ENCODE measurements around the gene OBP2B. TPM values are rescaled to one million over a fixed set of nuclear protein-coding genes. Genes with fewer than 3 reads are reported as not detected.
"Not testable (repeated sequence)": the region's sequence is repeated elsewhere in the genome, so short reads cannot be mapped to it uniquely, and the experiment has no call there.

The OBP2B gene, protein sequence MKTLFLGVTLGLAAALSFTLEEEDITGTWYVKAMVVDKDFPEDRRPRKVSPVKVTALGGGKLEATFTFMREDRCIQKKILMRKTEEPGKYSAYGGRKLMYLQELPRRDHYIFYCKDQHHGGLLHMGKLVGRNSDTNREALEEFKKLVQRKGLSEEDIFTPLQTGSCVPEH
- not detected in 2 replicates for total RNA-seq
- polyA plus RNA-seq, result not detected in 2 replicates
- not detected in 2 replicates for polyA plus RNA-seq (2012)
- polyA minus RNA-seq (ENCODE audit: low replicate concordance), result not detected in 2 replicates

DNA sequence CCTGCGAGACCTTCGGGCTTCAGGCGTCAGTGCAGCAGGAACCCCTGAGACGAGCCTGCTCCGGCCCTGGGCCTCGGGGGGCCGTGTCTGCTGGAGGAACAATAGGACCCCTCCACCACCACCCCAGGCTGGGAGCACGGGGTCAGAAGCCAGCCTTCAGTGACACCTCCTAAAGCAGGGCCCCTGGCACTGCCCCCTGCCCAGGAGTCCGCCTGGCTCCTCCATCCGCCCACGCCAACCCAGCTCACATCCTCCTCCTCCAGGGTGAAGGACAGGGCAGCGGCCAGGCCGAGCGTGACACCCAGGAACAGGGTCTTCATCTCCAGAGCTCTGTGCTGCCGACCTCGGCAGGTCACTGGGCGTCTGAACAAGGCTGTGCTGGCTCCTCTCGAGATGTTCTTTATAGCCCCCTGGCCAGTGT lies at the start of gene OBP2B:
OBP2B (minus strand) TSS at position 371 of the 421 bp plus-strand sequence; CDS start at position 320, 51 bp downstream.
- not testable (repeated sequence) for H3K9ac ChIP-seq (ENCODE audit: insufficient read depth, low read length); H3K27me3 ChIP-seq (ENCODE audit: control insufficient read depth, insufficient read depth, low read length); H3K9me3 ChIP-seq (ENCODE audit: control insufficient read depth, insufficient read depth, low read depth, low read length); DNase-seq (ENCODE audit: low read depth in 2 of 2); H3K36me3 ChIP-seq (ENCODE audit: control insufficient read depth, insufficient read depth, low read length); H3K27ac ChIP-seq (ENCODE audit: insufficient read depth, low read length); H3K4me3 ChIP-seq (replicated peaks in 1 of 4; ENCODE audit: control extremely low read depth in 1 of 4, insufficient read depth in 1 of 4, low read depth in 3 of 4, low read length in 4 of 4); H3K4me1 ChIP-seq (ENCODE audit: control insufficient read depth, extremely low read depth, insufficient read depth, low read length); H3K4me2 ChIP-seq (ENCODE audit: extremely low read depth, insufficient read depth, low read length); H4K20me1 ChIP-seq (ENCODE audit: control insufficient read depth, extremely low read depth, insufficient read depth, low read length); H3K79me2 ChIP-seq (ENCODE audit: control insufficient read depth, insufficient read depth, low read length); H2AFZ ChIP-seq (ENCODE audit: low read length)

DNA sequence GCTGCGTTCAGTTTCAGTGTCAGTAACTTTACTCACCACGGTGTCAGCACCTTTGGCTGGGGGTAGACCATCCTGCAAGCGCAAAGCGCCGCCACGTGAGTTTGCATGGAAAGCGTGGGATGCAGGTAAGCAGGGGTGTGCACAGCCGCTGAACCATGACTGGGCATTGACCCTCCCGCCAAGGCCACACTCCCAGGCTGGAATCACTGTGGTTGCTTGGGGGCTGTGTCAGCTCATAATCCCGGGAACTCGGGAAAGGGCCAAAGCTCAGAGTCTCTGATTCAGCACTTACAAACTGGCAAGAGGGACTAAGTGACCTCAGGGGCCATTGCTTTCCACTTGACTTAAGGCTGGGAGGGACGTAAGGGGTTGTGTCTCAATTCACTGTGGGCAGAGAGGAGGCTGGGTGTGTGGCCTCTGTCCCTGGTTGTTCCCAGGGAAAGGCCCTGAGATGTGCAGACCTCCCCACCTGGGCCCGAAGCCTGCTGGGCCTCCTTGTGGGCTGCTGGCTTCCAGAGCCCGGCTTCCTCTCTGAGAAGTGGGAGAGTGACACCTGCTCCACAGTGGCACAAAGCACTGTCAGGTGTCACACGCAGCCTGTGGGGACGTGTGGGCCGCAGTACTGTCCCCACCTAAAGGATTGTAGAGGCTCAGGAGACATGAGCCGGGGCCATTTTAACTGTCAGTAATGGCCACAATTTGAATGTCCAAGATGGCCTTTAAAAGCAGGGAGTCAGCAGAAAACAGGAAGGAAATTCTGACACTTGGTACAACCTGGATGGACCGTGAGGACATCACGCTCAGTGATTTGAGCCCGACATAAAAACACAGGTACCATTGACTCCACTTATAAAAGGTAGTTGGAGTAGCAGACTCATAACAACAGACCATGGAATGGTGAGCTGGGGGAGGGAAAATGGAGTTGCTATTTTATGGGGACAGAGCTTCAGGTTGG lies 49.3 kb upstream of the OBP2B start:
- Histone ChIP-seq H3K79me2 (ENCODE audit: control insufficient read depth, insufficient read depth, low read length) (no peaks in the 10 kb centered on the region), H3K27me3 (ENCODE audit: control insufficient read depth, insufficient read depth, low read length) (no peaks in the 10 kb centered on the region), H4K20me1 (ENCODE audit: control insufficient read depth, extremely low read depth, insufficient read depth, low read length) (no peaks in the 10 kb centered on the region), H3K36me3 (ENCODE audit: control insufficient read depth, insufficient read depth, low read length) (no peaks in the 10 kb centered on the region), H3K9ac (ENCODE audit: insufficient read depth, low read length) (no peak overlapping the region), H3K4me1 (ENCODE audit: control insufficient read depth, extremely low read depth, insufficient read depth, low read length) (no peaks in the 10 kb centered on the region), H3K4me2 (ENCODE audit: extremely low read depth, insufficient read depth, low read length) (no peak overlapping the region), H3K9me3 (ENCODE audit: control insufficient read depth, insufficient read depth, low read depth, low read length) (no peaks in the 10 kb centered on the region), H3K4me3 (replicated peaks in 1 of 4; ENCODE audit: control extremely low read depth in 1 of 4, insufficient read depth in 1 of 4, low read depth in 3 of 4, low read length in 4 of 4) (no peak overlapping the region), H2AFZ (ENCODE audit: low read length) (no peak overlapping the region), H3K27ac (ENCODE audit: insufficient read depth, low read length) (no peak overlapping the region)
- DNase-seq (ENCODE audit: low read depth in 2 of 2), result no peak
- TF ChIP-seq, protein P1, sequence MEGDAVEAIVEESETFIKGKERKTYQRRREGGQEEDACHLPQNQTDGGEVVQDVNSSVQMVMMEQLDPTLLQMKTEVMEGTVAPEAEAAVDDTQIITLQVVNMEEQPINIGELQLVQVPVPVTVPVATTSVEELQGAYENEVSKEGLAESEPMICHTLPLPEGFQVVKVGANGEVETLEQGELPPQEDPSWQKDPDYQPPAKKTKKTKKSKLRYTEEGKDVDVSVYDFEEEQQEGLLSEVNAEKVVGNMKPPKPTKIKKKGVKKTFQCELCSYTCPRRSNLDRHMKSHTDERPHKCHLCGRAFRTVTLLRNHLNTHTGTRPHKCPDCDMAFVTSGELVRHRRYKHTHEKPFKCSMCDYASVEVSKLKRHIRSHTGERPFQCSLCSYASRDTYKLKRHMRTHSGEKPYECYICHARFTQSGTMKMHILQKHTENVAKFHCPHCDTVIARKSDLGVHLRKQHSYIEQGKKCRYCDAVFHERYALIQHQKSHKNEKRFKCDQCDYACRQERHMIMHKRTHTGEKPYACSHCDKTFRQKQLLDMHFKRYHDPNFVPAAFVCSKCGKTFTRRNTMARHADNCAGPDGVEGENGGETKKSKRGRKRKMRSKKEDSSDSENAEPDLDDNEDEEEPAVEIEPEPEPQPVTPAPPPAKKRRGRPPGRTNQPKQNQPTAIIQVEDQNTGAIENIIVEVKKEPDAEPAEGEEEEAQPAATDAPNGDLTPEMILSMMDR (conservative IDR thresholded peaks at IDR 0.05 in 1 of 2, IDR thresholded peaks at IDR 0.05 in 1 of 2; ENCODE audit: low read depth in 1 of 2, low read length in 2 of 2), result no peak
- no peak for TF ChIP-seq EZH2 (IDR thresholded peaks at IDR 0.05; ENCODE audit: low read length, missing control alignments)

DNA sequence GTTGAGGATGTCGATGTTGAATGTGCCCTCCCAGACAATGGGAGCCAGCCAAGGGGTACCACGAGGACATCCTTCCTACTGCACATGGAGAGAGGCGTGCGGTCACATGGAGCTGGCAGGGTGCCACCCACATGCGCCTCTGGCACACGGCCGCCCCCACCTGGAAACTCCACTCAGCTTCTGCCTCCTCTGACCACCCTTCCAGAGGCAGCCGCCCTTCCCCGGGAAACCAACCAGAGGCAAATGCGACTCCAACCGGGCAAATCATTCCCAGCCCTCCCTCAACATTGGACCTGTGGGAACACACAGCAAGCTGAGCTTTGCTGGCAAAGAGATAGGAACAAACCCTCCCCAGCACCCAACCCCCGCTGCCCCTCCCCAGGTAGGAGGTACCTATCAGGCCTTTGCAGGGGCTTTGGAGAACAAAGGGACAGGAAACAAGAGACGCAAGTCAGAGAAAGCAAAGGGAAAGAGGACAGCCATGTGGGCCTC lies 48.5 kb upstream of the OBP2B start:
- no peak for TF ChIP-seq EZH2 (IDR thresholded peaks at IDR 0.05; ENCODE audit: low read length, missing control alignments)
- TF ChIP-seq, protein P1 (conservative IDR thresholded peaks at IDR 0.05 in 1 of 2, IDR thresholded peaks at IDR 0.05 in 1 of 2; ENCODE audit: low read depth in 1 of 2, low read length in 2 of 2), result no peak
- DNase-seq (ENCODE audit: low read depth in 2 of 2), result no peak

More for the DNA sequence above, 48.5 kb upstream of the OBP2B start:
- H2AFZ ChIP-seq (ENCODE audit: low read length), result no peak overlapping the region
- H3K4me2 ChIP-seq (ENCODE audit: extremely low read depth, insufficient read depth, low read length), result no peak overlapping the region
- H3K9me3 ChIP-seq (ENCODE audit: control insufficient read depth, insufficient read depth, low read depth, low read length), result no peaks in the 10 kb centered on the region
- H3K9ac ChIP-seq (ENCODE audit: insufficient read depth, low read length), result no peak overlapping the region
- H3K4me1 ChIP-seq (ENCODE audit: control insufficient read depth, extremely low read depth, insufficient read depth, low read length), result no peaks in the 10 kb centered on the region
- H3K36me3 ChIP-seq (ENCODE audit: control insufficient read depth, insufficient read depth, low read length), result no peaks in the 10 kb centered on the region
- H3K27ac ChIP-seq (ENCODE audit: insufficient read depth, low read length), result no peak overlapping the region
- H4K20me1 ChIP-seq (ENCODE audit: control insufficient read depth, extremely low read depth, insufficient read depth, low read length), result no peaks in the 10 kb centered on the region
- no peaks in the 10 kb centered on the region for H3K79me2 ChIP-seq (ENCODE audit: control insufficient read depth, insufficient read depth, low read length)
- H3K4me3 ChIP-seq (replicated peaks in 1 of 4; ENCODE audit: control extremely low read depth in 1 of 4, insufficient read depth in 1 of 4, low read depth in 3 of 4, low read length in 4 of 4), result no peak overlapping the region
- H3K27me3 ChIP-seq (ENCODE audit: control insufficient read depth, insufficient read depth, low read length), result no peaks in the 10 kb centered on the region
